Testis (tissue), 3 donors: ENCODE data around the gene ZNF521. TPM values are rescaled to one million over a fixed set of nuclear protein-coding genes. Genes with fewer than 3 reads are reported as not detected.

Source experiments
- DNase-seq: peaks from one replicate; pipeline ENCODE4 v3.0.0-alpha.2; 2019
- H3K27ac ChIP-seq, 2 donors: fragments of 200-600 bp; sonication (generic); one replicate each; pipeline ENCODE4 v1.5.1; 2019
- H3K27me3 ChIP-seq: fragments of 200-600 bp; sonication (generic); one replicate; pipeline ENCODE4 v1.5.1; 2019
- H3K36me3 ChIP-seq: fragments of 200-600 bp; sonication (generic); one replicate; pipeline ENCODE4 v1.5.1; 2017; ENCODE audit warnings: low read depth; ENCODE audit errors: missing control alignments
- H3K4me1 ChIP-seq: fragments of 200-600 bp; sonication (generic); one replicate; pipeline ENCODE4 v1.5.1; 2019
- H3K4me3 ChIP-seq, 2 donors: fragments of 200-600 bp; sonication (generic); one replicate each; pipeline ENCODE4 v1.5.1; 2017 to 2019
- H3K9me3 ChIP-seq: fragments of 200-600 bp; sonication (generic); one replicate; pipeline ENCODE4 v1.5.1; 2017
- POLR2A ChIP-seq: fragments of 450-650 bp; IDR thresholded peaks from one replicate; pipeline ENCODE4 v1.6.1; 2017; ENCODE audit warnings: antibody characterized with exemption, mild to moderate bottlenecking, moderate library complexity
- WGBS, 2 donors: methylation state at CpG; one replicate each; pipeline ENCODE4 v1.1.5; 2018; 5-methylcytosine and 5-hydroxymethylcytosine counted together
- intact Hi-C: fragments of 100-400 bp; cut with DNase I; formaldehyde crosslinking; loops from one replicate; pipeline ENCODE4 v1.15.1; 2023; ENCODE audit warnings: low total_unique reads
- polyA plus RNA-seq: library from polyadenylated mRNA; stranded (reverse); fragments of 350-450 nt; fragmentation: Illumina TruSeq; extraction: RNeasy Lipid Tissue Mini Kit (QIAGEN cat#74804); gene quantifications from one replicate; pipeline ENCODE4 v1.2.3, GENCODE V29; 2014; ENCODE audit warnings: low read depth, low replicate concordance; ENCODE audit not compliant: insufficient read depth
- total RNA-seq, 2 donors: library from RNA; depleted of rRNA; stranded (reverse); fragments of >200 nt; gene quantifications; one replicate each; pipeline ENCODE4 v1.2.3, GENCODE V29; 2016
- TF ChIP-seq, protein P1 (sequence below), 3 experiments: fragments of 450-650 bp in 2 of 3; fragments of 200-600 bp in 1 of 3; sonication (generic) in 1 of 3; IDR thresholded peaks; one replicate each; pipeline ENCODE4 v1.5.1; 2016 to 2019; ENCODE audit warnings: antibody characterized with exemption in 3 of 3, mild to moderate bottlenecking in 2 of 3, moderate library complexity in 1 of 3

ZNF521 gene
- total and polyA plus RNA-seq, 3 donors from 2014 or later, result 8.7 to 46.9 (median 34.7) TPM

DNA sequence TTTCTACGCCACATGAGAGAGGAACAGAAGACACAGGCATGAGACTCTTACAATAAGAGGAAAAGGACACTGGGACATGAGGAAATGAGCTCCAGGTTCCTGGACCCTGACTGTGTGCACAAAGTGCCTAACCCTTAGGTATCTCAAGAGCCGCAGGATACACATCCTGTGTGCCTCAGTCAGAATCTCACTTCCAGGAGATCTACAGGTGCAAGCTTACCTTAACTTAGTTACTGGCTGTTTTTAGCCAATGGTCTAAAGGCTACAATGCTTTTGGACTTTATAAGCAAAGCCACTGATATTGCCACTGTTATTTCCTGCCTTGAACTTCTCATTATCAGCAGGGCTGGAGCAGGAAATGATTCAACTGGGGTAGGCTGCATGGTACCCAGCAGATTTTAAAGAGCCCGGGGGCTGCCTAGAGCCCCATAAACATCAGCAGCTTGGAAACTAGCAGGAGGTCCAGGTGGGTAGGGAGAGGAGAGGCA is 254.4 kb downstream of the ZNF521 start:
- intact Hi-C loops, result no loop called here
- Histone ChIP-seq H3K9me3 (no peaks in the 10 kb centered on the region), H3K4me3 (no peak overlapping the region), H3K27me3 (no peaks in the 10 kb centered on the region), H3K36me3 (no peaks in the 10 kb centered on the region), H3K4me1 (peaks cover 10% of the 10 kb centered on the region), H3K27ac (no peak overlapping the region)
- TF ChIP-seq, protein P1, sequence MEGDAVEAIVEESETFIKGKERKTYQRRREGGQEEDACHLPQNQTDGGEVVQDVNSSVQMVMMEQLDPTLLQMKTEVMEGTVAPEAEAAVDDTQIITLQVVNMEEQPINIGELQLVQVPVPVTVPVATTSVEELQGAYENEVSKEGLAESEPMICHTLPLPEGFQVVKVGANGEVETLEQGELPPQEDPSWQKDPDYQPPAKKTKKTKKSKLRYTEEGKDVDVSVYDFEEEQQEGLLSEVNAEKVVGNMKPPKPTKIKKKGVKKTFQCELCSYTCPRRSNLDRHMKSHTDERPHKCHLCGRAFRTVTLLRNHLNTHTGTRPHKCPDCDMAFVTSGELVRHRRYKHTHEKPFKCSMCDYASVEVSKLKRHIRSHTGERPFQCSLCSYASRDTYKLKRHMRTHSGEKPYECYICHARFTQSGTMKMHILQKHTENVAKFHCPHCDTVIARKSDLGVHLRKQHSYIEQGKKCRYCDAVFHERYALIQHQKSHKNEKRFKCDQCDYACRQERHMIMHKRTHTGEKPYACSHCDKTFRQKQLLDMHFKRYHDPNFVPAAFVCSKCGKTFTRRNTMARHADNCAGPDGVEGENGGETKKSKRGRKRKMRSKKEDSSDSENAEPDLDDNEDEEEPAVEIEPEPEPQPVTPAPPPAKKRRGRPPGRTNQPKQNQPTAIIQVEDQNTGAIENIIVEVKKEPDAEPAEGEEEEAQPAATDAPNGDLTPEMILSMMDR (IDR thresholded peaks at IDR 0.05), result no peak
- TF ChIP-seq POLR2A, result no peak
- WGBS, 2 donors, result 80 to 83% methylated on average over 3 of the region's 3 CpGs
- DNase-seq, result no peak

DNA sequence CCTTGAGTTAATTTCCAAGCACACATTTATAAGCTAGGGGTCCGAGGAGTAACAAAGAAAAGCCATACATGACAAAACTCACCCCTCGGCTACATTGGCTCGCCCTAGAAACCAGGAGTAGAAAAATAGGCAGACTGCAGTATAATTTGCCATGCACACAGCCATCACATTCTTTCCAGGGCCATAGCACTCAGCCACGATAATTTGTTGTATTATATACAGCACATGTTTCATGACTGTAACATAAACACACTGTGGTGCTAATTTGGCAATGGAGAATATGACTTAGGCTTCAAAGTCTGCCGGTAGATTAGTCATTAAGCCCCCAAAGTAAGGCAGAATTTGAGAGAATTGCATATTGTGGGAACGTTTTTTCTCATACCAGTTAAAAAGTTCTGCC is 254.9 kb downstream of the ZNF521 start:
- DNase-seq, result no peak
- 86 to 88% methylated on average over 6 of the region's 6 CpGs for WGBS, 2 donors
- H3K36me3 ChIP-seq, result no peaks in the 10 kb centered on the region
- intact Hi-C loops, result no loop called here
- H3K27me3 ChIP-seq, result no peaks in the 10 kb centered on the region
- H3K27ac ChIP-seq, result no peak overlapping the region
- H3K4me3 ChIP-seq, result no peak overlapping the region
- peaks cover 10% of the 10 kb centered on the region for H3K4me1 ChIP-seq
- TF ChIP-seq POLR2A, result no peak
- TF ChIP-seq, protein P1 (IDR thresholded peaks at IDR 0.05), result no peak
- H3K9me3 ChIP-seq, result no peaks in the 10 kb centered on the region

DNA sequence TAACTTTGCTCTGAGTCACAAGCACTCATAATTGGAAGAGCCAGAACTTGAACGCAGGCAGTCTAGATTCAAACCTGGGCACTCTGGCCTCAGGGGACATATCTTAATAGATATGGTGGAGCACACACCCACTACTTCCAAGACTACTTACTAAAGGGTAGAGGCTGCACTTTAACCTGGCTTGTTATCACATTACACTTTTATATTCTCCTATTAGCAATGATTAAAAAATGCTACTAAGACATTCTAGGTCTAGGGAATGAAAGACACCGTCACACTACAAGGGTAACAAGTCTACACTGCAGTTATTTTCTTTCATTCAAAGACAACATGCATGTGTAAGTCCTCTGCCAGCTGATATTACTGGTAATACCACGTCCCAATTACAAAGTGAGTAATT is 258.8 kb downstream of the ZNF521 start:
- WGBS, 2 donors, result 88 to 90% methylated on average over 3 of the region's 3 CpGs
- no peaks in the 10 kb centered on the region for H3K4me1 ChIP-seq
- H3K4me3 ChIP-seq, result no peak overlapping the region
- no peak for DNase-seq
- intact Hi-C loops, result no loop called here
- H3K27ac ChIP-seq, result no peak overlapping the region
- no peak for TF ChIP-seq POLR2A
- TF ChIP-seq, protein P1 (IDR thresholded peaks at IDR 0.05), result no peak
- no peaks in the 10 kb centered on the region for H3K27me3 ChIP-seq
- H3K36me3 ChIP-seq, result no peaks in the 10 kb centered on the region
- H3K9me3 ChIP-seq, result no peaks in the 10 kb centered on the region

DNA sequence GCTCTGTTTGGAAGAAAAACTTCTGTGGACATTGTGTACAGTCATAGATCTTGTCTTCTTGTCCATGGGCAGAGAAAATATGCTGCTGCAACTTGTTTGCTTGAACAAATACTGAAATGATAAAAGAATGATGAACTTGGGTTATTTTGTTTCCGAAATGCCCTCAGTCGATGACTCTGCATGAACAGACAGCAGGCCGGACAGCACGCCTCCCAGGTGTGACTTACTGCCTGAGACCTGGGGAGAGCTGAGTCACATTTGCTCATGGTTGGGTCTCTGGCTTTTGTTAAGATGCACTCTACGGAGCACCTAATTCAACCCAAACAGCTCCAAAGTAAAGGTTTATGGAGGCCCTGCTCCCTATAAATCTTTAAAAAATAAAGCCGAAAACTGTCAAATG is 262.5 kb downstream of the ZNF521 start:
- H3K4me3 ChIP-seq, result no peak overlapping the region
- intact Hi-C loops, result no loop called here
- no peaks in the 10 kb centered on the region for H3K9me3 ChIP-seq
- H3K27ac ChIP-seq, result no peak overlapping the region
- TF ChIP-seq POLR2A, result no peak
- TF ChIP-seq, protein P1 (IDR thresholded peaks at IDR 0.05), result no peak
- H3K36me3 ChIP-seq, result no peaks in the 10 kb centered on the region
- no peak for DNase-seq
- no peaks in the 10 kb centered on the region for H3K4me1 ChIP-seq
- H3K27me3 ChIP-seq, result no peaks in the 10 kb centered on the region
- WGBS, 2 donors, result 89 to 92% methylated on average over 6 of the region's 6 CpGs

DNA sequence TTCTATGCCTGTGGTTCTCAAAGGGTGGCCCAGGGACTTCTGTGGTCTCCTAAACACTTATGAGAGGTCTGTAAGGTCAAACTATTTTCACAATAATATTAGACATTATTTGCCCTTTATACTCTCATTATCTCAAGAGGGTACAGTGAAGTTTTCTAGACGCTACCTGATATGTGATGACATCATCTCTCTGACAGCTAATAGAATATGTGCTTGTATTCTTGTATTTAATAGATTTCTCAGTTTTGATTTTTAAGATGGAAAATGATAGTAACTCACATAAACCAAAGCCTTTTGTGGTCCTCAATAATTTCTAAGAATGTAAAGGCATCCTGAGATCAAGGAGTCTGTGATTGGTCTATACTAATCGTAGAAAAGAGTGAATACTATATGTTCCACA is 265.1 kb downstream of the ZNF521 start:
- 90 to 96% methylated on average over 2 of the region's 2 CpGs for WGBS, 2 donors

More for the DNA sequence above, 265.1 kb downstream of the ZNF521 start:
- Histone ChIP-seq H3K27ac (no peak overlapping the region), H3K27me3 (no peaks in the 10 kb centered on the region), H3K4me3 (no peak overlapping the region), H3K36me3 (no peaks in the 10 kb centered on the region), H3K9me3 (no peaks in the 10 kb centered on the region), H3K4me1 (no peaks in the 10 kb centered on the region)
- no peak for DNase-seq
- intact Hi-C loops, result no loop called here
- TF ChIP-seq POLR2A, result no peak
- TF ChIP-seq, protein P1 (IDR thresholded peaks at IDR 0.05), result no peak
